ENCODE measurements around the gene TEC.

The TEC gene

DNA sequence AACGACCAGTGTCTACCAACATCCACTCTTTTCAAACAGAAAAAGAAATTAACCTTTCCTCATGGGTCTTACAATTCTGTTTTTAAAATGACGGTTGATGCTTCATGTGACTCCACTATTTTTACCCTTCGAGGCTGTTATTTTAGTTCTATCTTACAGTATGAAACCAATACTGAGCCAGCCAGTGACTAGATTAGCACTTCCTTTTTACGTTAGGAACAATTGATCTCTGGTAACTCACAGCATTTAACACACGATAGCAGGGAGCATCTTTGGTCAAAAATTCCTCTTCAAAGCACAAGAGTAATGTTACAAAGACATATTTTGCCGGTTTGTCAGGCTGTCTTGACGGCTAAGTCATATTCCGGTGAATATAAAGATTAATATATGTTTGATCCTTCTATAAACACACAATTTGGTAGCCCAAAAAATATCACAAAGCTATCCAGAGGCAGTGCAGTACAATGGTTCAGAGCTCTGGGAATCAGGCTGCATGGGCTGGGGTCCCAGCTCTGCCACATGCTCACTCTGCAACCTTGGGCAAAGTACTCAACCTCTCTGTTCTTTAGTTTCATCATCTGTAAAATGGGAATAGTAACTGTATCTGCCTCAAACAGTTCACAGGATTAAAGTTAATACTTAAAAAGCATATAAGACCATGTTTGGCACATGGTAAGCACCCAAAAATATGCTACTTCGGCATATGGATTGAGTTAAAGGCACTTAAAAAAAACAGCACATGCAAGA, 72.7 kb downstream of the TEC start:
- CTCF ChIA-PET, result interaction anchor here (0.6 kb wide), 1 partner anchor 16 kb away, joined by 4 read pairs; no protein-coding TSS in a partner anchor
- TF ChIP-seq, protein P1, sequence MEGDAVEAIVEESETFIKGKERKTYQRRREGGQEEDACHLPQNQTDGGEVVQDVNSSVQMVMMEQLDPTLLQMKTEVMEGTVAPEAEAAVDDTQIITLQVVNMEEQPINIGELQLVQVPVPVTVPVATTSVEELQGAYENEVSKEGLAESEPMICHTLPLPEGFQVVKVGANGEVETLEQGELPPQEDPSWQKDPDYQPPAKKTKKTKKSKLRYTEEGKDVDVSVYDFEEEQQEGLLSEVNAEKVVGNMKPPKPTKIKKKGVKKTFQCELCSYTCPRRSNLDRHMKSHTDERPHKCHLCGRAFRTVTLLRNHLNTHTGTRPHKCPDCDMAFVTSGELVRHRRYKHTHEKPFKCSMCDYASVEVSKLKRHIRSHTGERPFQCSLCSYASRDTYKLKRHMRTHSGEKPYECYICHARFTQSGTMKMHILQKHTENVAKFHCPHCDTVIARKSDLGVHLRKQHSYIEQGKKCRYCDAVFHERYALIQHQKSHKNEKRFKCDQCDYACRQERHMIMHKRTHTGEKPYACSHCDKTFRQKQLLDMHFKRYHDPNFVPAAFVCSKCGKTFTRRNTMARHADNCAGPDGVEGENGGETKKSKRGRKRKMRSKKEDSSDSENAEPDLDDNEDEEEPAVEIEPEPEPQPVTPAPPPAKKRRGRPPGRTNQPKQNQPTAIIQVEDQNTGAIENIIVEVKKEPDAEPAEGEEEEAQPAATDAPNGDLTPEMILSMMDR (conservative IDR thresholded peaks at IDR 0.05; ENCODE audit: low read depth), result no peak
- no peak overlapping the region for H3K27ac ChIP-seq
- DNase-seq (ENCODE audit: low spot score), result no peak
- POLR2A ChIA-PET (ENCODE audit: low non-redundant PET), result no interaction called here

DNA sequence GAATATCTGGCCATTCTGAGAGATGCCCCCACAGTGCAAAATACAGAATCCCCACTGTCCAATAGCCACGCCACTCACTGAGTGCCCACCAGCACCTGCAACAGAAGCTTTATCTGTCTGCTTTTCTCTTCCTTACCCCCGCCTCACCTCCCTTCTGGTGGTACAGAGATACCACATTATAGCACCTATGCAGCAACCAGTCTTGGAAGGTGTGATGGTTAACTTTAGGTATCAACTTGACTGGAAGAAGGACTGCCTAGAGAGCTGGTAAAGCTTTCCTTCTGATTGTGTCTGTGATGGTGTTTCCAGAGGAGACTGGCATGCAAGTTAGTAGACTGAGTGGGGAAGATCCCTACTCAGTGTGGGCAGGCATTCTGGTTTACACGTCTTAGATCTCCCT, 73.8 kb downstream of the TEC start:
- H3K27ac ChIP-seq, result no peak overlapping the region
- ChIA-PET CTCF (interaction anchor here (0.7 kb wide), 1 partner anchor 819 kb away, joined by 3 read pairs; no protein-coding TSS in a partner anchor), POLR2A (ENCODE audit: low non-redundant PET) (no interaction called here)
- no peak for DNase-seq (ENCODE audit: low spot score)
- TF ChIP-seq, protein P1 (conservative IDR thresholded peaks at IDR 0.05; ENCODE audit: low read depth), result no peak

DNA sequence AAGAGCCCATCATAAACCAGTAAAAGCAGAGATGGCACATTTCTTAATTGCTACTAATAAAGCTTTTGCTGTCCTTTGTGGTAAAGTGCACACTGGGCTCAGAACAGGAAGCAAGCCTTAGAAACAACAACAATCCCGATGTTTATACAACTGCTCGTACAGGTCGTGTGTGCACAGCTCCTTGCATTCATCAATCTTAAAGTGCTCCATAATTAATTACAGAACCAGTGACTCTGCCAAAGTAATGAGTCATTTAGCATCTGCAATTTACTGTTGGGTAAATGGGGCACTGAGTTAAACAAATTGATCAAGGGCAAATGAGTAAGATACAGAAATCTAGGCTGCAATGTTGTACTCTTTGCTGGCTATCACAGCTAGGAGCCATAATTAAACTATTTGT, 74.3 kb downstream of the TEC start:
- TF ChIP-seq, protein P1 (conservative IDR thresholded peaks at IDR 0.05; ENCODE audit: low read depth), result no peak
- ChIA-PET CTCF (interaction anchor here (0.7 kb wide), 1 partner anchor 819 kb away, joined by 3 read pairs; no protein-coding TSS in a partner anchor), POLR2A (ENCODE audit: low non-redundant PET) (no interaction called here)
- DNase-seq (ENCODE audit: low spot score), result no peak
- H3K27ac ChIP-seq, result no peak overlapping the region

DNA sequence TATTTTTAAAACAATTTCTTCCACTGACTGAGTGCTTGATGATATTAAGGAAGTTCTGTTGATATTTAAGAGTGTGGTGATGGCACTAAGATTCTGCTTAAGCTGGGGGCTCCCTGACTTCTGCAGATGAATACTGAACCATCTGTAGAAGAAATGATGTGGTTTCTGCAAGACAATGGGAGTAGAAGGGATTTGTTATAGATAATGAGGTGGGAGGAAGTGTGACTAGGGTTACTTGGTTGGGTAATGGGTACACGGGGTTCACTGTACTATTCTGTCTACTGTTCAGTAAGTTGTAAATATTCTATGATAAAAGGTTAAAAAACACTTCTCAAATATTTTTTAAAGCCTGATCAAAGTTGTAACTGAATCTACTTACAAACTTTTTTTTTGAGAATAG, 74.7 kb downstream of the TEC start:
- POLR2A ChIA-PET (ENCODE audit: low non-redundant PET), result no interaction called here
- TF ChIP-seq, protein P1 (conservative IDR thresholded peaks at IDR 0.05; ENCODE audit: low read depth), result no peak
- no peak overlapping the region for H3K27ac ChIP-seq
- no peak for DNase-seq (ENCODE audit: low spot score)
- CTCF ChIA-PET, result interaction anchor here (0.7 kb wide), 1 partner anchor 818 kb away, joined by 3 read pairs; no protein-coding TSS in a partner anchor

DNA sequence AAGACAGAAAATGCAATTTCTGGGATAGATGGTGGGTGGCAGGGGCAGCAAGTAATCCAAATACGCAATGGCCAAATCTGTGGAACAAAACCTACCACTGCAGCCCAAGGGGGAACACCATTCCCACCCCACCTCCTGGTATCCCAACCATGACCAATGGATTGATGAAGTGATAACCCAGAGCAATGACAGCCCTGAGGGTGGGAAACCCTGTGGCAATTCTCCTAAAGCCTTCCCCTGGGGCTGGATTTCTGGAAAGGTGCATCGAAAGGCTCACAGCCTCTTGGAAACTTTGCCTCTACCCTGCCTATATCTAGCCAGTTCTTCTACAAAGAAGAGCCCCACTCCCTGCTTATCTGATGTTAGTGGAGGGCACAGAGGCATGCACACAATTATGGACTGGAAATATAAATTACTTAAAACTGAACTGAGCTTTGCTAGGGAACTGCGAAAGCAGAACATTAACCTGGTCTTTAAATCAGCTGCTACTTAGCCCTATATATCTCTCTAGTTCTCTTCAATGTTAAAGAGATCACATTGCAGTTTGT, 75.6 kb downstream of the TEC start:
- DNase-seq (ENCODE audit: low spot score), result no peak
- TF ChIP-seq, protein P1 (conservative IDR thresholded peaks at IDR 0.05; ENCODE audit: low read depth), result no peak
- ChIA-PET POLR2A (ENCODE audit: low non-redundant PET) (no interaction called here), CTCF (interaction anchor here (0.7 kb wide), 1 partner anchor 50 kb away, joined by 3 read pairs; no protein-coding TSS in a partner anchor)
- H3K27ac ChIP-seq, result no peak overlapping the region

DNA sequence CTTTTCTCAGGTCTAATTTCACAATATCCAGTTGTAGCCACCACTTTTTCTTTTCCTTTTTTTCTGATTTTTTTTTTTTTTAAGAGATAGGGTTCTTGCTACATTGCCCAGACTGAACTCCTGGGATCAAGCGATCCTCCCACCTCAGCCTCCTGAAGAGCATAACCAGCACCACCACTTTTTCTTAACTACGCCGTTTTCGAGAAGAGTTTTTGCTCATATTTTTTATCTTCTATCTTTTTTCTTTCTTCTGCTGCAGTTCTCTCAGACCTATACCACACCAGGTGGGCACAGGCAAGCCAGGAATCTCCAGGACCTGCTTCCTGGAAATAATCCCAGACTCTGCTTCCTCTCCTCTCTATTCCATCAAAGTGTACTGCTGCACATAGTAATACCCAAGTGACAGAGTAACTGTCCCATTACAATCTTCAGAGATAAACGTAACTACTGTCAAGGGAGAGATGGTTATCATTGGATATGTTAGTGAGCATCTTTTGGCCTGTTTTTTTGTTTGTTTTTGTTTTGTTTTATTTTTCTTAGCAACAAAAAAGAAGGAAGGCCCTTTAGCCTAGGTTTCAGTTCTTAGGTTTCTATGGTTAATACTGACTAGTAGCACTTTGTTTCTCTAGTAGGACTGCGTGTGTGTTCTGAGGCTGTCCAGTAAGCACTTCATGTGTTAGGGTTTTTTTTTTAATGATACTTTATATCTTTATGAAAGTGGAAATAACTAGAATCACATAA, 76.4 kb downstream of the TEC start:
- H3K27ac ChIP-seq, result no peak overlapping the region
- CTCF ChIA-PET, result interaction anchor here (0.7 kb wide), 1 partner anchor 51 kb away, joined by 3 read pairs; no protein-coding TSS in a partner anchor
- POLR2A ChIA-PET (ENCODE audit: low non-redundant PET), result no interaction called here
- TF ChIP-seq, protein P1 (conservative IDR thresholded peaks at IDR 0.05; ENCODE audit: low read depth), result no peak
- DNase-seq (ENCODE audit: low spot score), result no peak

Measured in RWPE1 (cell line).